ENCODE results near the gene CABP7. TPM values are rescaled to one million over a fixed set of nuclear protein-coding genes. Genes with fewer than 3 reads are reported as not detected.

CABP7 gene
- total and polyA plus RNA-seq, 2 of the 8 experiments (the other 6 are each of a cell fraction or from before 2014, with no cell fraction given): 0.20 to 0.36 TPM

- no peak overlapping the region for H3K27ac ChIP-seq (ENCODE audit: low read depth, low read length)
- TF ChIP-seq ATF3 (IDR thresholded peaks at IDR 0.05; ENCODE audit: insufficient read depth, low read depth, low read length): no peak
- no peak for TF ChIP-seq JUN (IDR thresholded peaks at IDR 0.05; ENCODE audit: low read depth, low read length)
- no peak for TF ChIP-seq KDM5A (IDR thresholded peaks at IDR 0.05; ENCODE audit: low read length)
- no peak for TF ChIP-seq EP300 (IDR thresholded peaks at IDR 0.05; ENCODE audit: borderline replicate concordance in 1 of 2, low read depth in 2 of 2, low read length in 2 of 2)
- TF ChIP-seq SUZ12 (IDR thresholded peaks at IDR 0.05; ENCODE audit: low read length): no peak
- TF ChIP-seq MAX (IDR thresholded peaks at IDR 0.05): no peak
- TF ChIP-seq TAF1 (IDR thresholded peaks at IDR 0.05; ENCODE audit: low read depth, low read length): no peak
- TF ChIP-seq ATF2 (IDR thresholded peaks at IDR 0.05; ENCODE audit: low read length): no peak
- no peak for TF ChIP-seq CTBP2 (IDR thresholded peaks at IDR 0.05; ENCODE audit: borderline replicate concordance, insufficient read depth, insufficient read length, low read length)
These were observed 26.6 kb upstream of the CABP7 start for GRCh38 chr22:29693161-29693560.

More at GRCh38 chr22:29693161-29693560, 26.6 kb upstream of the CABP7 start:
- FAIRE-seq (no peak), DNase-seq (ENCODE audit: low read depth in 1 of 2, low spot score in 2 of 2) (no peak)
- Histone ChIP-seq H3K79me2 (ENCODE audit: control insufficient read depth in 1 of 2, insufficient read depth in 2 of 2, low read length in 2 of 2) (no peaks in the 10 kb centered on the region), H2BK20ac (ENCODE audit: low read length) (0 out of 2 replicates have a peak overlapping the region, but pooled peaks have one; percentile 48), H4K91ac (replicated peaks; ENCODE audit: insufficient read length, low read length) (no peak overlapping the region), H4K8ac (ENCODE audit: extremely low read depth, insufficient read depth, low read length) (no peak overlapping the region), H4K5ac (ENCODE audit: insufficient read length, low read depth, low read length) (no peak overlapping the region), H3K79me1 (ENCODE audit: low read depth, low read length) (no peaks in the 10 kb centered on the region; the same call in 1 of the 2 replicates), H3K4me2 (ENCODE audit: insufficient read depth in 1 of 2, low read depth in 2 of 2, low read length in 2 of 2) (no peak overlapping the region), H3K4ac (replicated peaks; ENCODE audit: insufficient read length, low read depth, low read length) (no peak overlapping the region), H3K9ac (replicated peaks in 1 of 4; ENCODE audit: extremely low read depth in 1 of 4, low read depth in 3 of 4, low read length in 3 of 4) (no peak overlapping the region), H3K27me3 (replicated peaks in 1 of 4; ENCODE audit: control insufficient read depth in 3 of 4, extremely low read depth in 1 of 4, insufficient read depth in 3 of 4, low read length in 3 of 4) (no peaks in the 10 kb centered on the region), H2AK5ac (ENCODE audit: low read depth, low read length) (no peak overlapping the region), H3K56ac (replicated peaks; ENCODE audit: insufficient read length, low read depth, low read length) (no peak overlapping the region), H3K23me2 (ENCODE audit: low read depth, low read length) (no peaks in the 10 kb centered on the region), H3K18ac (ENCODE audit: extremely low read depth, low read length) (no peak overlapping the region), H3K14ac (ENCODE audit: insufficient read length) (no peak overlapping the region), H2BK5ac (ENCODE audit: low read depth, low read length) (no peak overlapping the region), H2BK120ac (replicated peaks; ENCODE audit: low read depth, low read length) (no peak overlapping the region), H3K36me3 (ENCODE audit: control insufficient read depth in 2 of 4, insufficient read depth in 4 of 4, low read length in 3 of 4) (no peaks in the 10 kb centered on the region; a peak in 1 of 8 replicates), H3K9me3 (ENCODE audit: insufficient read depth in 2 of 2, low read depth in 1 of 2, low read length in 1 of 2) (no peaks in the 10 kb centered on the region), H4K20me1 (replicated peaks in 1 of 2; ENCODE audit: control insufficient read depth in 1 of 2, insufficient read depth in 2 of 2, low read length in 2 of 2) (peaks cover 0 to 3% of the 10 kb centered on the region in 2 experiments), H3K23ac (ENCODE audit: insufficient read length) (no peak overlapping the region), H2BK12ac (ENCODE audit: low read depth, low read length) (no peak overlapping the region), H3K4me3 (ENCODE audit: extremely low read depth in 1 of 4, insufficient read depth in 2 of 4, low read depth in 3 of 4, low read length in 4 of 4) (no peak overlapping the region), H2BK15ac (ENCODE audit: low read length) (no peak overlapping the region), H3K4me1 (replicated peaks in 1 of 4; ENCODE audit: control insufficient read depth in 3 of 4, insufficient read depth in 4 of 4, low read length in 3 of 4) (peaks cover 12 to 41% (median 27%) of the 10 kb centered on the region in 4 experiments), H2AFZ (ENCODE audit: low read length) (no peak overlapping the region)
- 92% methylated on average over 8 of the region's 8 CpGs; no CpG with 5 or more reads in 1 of the 2 experiments for WGBS, 2 experiments (ENCODE audit: extremely low coverage in 1 of 2, insufficient coverage in 1 of 2, insufficient read length in 1 of 2, insufficient replicate concordance in 2 of 2, low coverage in 1 of 2, low lambda C conversion rate in 2 of 2, missing lambda C conversion rate in 1 of 2)
- ChIA-PET POLR2A (ENCODE audit: partially characterized antibody) (interaction anchor here (0.8 to 3.4 kb wide), 2 partner anchors 9 to 77 kb away, joined by 3 to 13 read pairs; no protein-coding TSS in a partner anchor), CTCF (ENCODE audit: partially characterized antibody) (interaction anchor here (0.7 to 6.5 kb wide), 11 partner anchors 8 to 563 kb away, joined by 3 to 60 read pairs (median 3); no protein-coding TSS in a partner anchor)

Data from H1 (cell line).